ENCODE results near the gene UST.

DNA sequence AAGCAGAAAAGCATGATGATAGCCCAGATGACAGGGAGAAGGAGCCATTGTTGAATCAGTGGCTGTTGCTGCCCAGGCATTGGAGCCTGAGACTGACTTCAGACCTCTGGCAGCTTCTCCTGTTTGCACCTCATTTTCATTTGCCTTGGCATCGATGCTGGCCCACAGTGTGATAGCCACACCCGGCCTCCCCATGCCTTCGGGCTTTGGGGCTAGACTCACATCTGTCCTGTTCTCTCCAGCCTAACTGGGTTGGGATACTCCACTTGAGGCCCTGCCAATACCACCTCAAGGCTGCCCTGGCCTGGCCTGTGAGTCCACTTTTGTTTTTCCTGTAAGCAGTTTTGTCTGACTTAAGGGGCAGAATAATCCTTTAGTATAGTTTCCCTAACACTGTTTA lies 140.4 kb downstream of the UST start:
- TF ChIP-seq, protein P1, sequence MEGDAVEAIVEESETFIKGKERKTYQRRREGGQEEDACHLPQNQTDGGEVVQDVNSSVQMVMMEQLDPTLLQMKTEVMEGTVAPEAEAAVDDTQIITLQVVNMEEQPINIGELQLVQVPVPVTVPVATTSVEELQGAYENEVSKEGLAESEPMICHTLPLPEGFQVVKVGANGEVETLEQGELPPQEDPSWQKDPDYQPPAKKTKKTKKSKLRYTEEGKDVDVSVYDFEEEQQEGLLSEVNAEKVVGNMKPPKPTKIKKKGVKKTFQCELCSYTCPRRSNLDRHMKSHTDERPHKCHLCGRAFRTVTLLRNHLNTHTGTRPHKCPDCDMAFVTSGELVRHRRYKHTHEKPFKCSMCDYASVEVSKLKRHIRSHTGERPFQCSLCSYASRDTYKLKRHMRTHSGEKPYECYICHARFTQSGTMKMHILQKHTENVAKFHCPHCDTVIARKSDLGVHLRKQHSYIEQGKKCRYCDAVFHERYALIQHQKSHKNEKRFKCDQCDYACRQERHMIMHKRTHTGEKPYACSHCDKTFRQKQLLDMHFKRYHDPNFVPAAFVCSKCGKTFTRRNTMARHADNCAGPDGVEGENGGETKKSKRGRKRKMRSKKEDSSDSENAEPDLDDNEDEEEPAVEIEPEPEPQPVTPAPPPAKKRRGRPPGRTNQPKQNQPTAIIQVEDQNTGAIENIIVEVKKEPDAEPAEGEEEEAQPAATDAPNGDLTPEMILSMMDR (optimal IDR thresholded peaks at IDR 0.05 in 1 of 3, IDR thresholded peaks at IDR 0.05 in 1 of 3, conservative IDR thresholded peaks at IDR 0.05 in 1 of 3; ENCODE audit: extremely low read depth in 1 of 3, insufficient read depth in 2 of 3, low read length in 3 of 3), result no peak
- TF ChIP-seq EZH2 (IDR thresholded peaks at IDR 0.05; ENCODE audit: low read length), result no peak
